GM21447 (cell line): ENCODE data around the gene NTSR1.

ENCODE experiments used
- ATAC-seq: cut with Tn5 transposase; IDR thresholded peaks from one replicate; pipeline ENCODE4 v1.9.1; 2021; ENCODE audit not compliant: unreplicated experiment

The NTSR1 gene

GRCh38 chr20:62706857-62707256, 1.8 kb upstream of the NTSR1 start:
- ATAC-seq = no peak

GRCh38 chr20:62707276-62707920, 1.2 kb upstream of the NTSR1 start:
- ATAC-seq = no peak

GRCh38 chr20:62707921-62708521, 615 bp upstream of the NTSR1 start:
- ATAC-seq = no peak

- ATAC-seq = no peak
Observed at GRCh38 chr20:62709537-62709905, 885 bp downstream of the NTSR1 start.

- ATAC-seq = no peak
Observed at GRCh38 chr20:62710221-62710885, 1.7 kb downstream of the NTSR1 start.

GRCh38 chr20:62710886-62711702, 2.5 kb downstream of the NTSR1 start:
- no peak for ATAC-seq

- no peak for ATAC-seq
Observed at GRCh38 chr20:62711703-62712101, 3.1 kb downstream of the NTSR1 start.

- ATAC-seq = no peak
Observed at GRCh38 chr20:62712606-62713005, 4.0 kb downstream of the NTSR1 start.

- ATAC-seq = no peak
Observed at GRCh38 chr20:62714006-62714405, 5.4 kb downstream of the NTSR1 start.

GRCh38 chr20:62714799-62715198, 6.2 kb downstream of the NTSR1 start:
- no peak for ATAC-seq

- ATAC-seq = no peak
Observed at GRCh38 chr20:62715201-62715600, 6.6 kb downstream of the NTSR1 start.

GRCh38 chr20:62716198-62716940, 7.7 kb downstream of the NTSR1 start:
- ATAC-seq = no peak

- no peak for ATAC-seq
Observed at GRCh38 chr20:62716941-62717310, 8.3 kb downstream of the NTSR1 start.

GRCh38 chr20:62717933-62718332, 9.3 kb downstream of the NTSR1 start:
- no peak for ATAC-seq

- ATAC-seq = no peak
Observed at GRCh38 chr20:62718546-62718945, 9.9 kb downstream of the NTSR1 start.

- ATAC-seq = no peak
Observed at GRCh38 chr20:62719250-62719935, 10.8 kb downstream of the NTSR1 start.

GRCh38 chr20:62721511-62722370, 13.1 kb downstream of the NTSR1 start:
- ATAC-seq = no peak

- ATAC-seq = no peak
Observed at GRCh38 chr20:62722627-62723026, 14.0 kb downstream of the NTSR1 start.

- no peak for ATAC-seq
Observed at GRCh38 chr20:62723351-62723750, 14.7 kb downstream of the NTSR1 start.
